T-helper 1 cell treated with Interleukin-12 subunit alpha and Interleukin-12 subunit beta and Interleukin-4 antibody, amounts not matched to agents 30 ng/mL and 1 ng/mL, for 36 hours (primary cell): ENCODE results near the gene LOX. TPM values are rescaled to one million over a fixed set of nuclear protein-coding genes. Genes with fewer than 3 reads are reported as not detected.

ENCODE experiments used
- intact Hi-C: fragments of 100-400 bp; cut with micrococcal nuclease; formaldehyde crosslinking; loops from one replicate; pipeline ENCODE4 v1.15.1; 2024
- total RNA-seq: library from RNA; stranded (reverse); gene quantifications from 2 replicates; pipeline ENCODE4 v1.2.3, GENCODE V29; 2022

Gene LOX
- total RNA-seq, 1 donor from 2014 or later, result not detected

DNA sequence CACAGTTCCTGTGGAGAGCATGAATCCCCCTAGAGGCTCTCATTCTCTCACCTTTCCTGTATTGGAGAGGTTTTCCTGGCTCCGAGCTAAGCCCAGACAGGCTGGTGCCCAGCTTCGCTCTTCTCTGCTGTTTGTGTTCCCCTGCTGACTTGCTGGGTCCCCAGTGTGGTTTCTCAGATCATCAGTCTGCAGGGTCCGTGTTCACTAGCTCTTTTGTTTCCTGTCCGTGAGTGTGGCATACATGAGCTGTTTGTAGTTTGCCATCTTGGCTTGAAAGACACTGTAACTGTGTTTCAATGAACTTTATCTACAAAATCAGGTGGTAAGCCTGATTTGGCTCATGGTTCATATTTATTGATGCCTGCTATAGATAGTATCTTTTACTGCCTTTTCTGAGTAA, 23.8 kb downstream of the LOX start:
- intact Hi-C loops, result no loop called here

- intact Hi-C loops, result no loop called here
Measured at GRCh38 chr5:122053181-122054109, 24.6 kb downstream of the LOX start.

- intact Hi-C loops, result no loop called here
Measured at GRCh38 chr5:122051569-122051968, 26.5 kb downstream of the LOX start.

DNA sequence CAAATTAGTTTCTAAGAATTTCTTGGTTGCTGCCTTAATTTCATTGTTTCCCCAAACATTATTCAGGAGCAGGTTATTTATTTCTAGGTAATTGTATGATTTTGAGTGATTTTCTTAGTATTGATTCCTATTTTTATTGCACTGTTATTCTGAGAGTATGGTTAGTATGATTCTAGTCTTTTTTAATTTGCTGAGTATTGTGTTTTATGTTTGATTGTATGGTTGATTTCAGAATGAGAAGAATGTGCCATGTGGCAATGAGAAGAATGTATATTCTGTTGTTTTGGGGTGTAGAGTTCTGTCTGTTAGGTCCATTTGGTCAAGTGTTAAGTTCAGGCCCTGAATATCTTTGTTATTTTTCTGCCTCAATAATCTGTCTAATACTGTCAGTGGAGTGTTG, 27.1 kb downstream of the LOX start:
- intact Hi-C loops, result no loop called here

GRCh38 chr5:122040636-122041302, 37.3 kb downstream of the LOX start:
- intact Hi-C loops, result no loop called here

- intact Hi-C loops, result no loop called here
Measured at GRCh38 chr5:122036326-122036725, 41.7 kb downstream of the LOX start.

DNA sequence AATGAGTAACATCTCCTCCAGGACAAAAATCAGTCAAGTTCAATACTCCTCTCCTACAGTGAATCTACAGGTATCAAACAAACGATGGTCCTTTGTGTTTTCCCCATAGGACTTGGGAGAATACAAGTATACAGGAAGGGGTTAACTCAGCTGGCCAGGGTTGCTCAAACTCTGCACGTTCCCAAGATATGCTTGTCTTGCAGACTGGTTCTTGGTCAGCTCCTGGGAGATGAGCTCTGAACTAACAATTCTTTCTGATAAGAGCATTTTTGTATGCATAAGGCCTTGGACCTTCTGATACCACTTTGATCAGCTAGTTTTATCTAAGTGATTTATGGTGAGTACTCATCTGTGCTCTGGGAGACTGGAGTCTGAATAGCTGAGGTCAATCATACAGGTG, 42.1 kb downstream of the LOX start:
- intact Hi-C loops, result no loop called here

DNA sequence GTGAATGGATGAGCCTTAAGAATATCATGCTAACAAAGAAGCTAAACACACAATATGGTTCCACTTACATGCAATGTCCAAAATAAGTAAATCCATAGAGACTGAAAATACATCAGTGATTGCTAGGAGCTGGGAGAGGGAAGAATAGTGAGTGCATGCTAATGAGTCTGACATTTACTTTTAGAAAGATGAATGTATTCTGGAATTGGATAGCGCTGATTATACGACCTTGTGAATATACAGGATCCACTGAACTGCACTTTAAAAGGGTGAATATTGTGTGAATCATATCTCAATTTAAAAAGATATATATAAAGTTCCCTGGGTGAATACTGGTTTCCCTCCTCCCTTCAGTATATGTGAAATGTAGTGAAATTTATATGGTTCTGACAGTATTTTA, 46.2 kb downstream of the LOX start:
- intact Hi-C loops, result no loop called here

- intact Hi-C loops, result no loop called here
Measured at GRCh38 chr5:122030251-122030650, 47.8 kb downstream of the LOX start.

DNA sequence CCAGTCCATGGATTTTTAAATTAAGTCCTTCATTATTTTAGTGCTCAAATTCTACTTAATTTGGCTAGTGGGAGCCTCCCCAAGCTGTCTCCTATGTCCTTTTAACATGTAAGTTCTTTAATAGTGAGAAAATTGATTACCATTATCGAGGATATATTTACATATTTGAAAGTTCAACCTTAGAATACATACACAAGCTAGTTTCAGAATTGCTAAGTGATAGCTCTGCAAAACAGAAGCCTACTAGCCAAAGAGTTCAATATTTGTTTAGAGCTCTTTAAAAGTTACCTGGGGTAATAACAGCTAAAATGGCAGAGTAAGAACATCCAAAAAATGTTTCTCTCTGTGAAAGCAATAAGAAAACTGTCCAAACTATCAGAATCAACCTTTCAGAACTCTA, 48.2 kb downstream of the LOX start:
- intact Hi-C loops, result no loop called here

- intact Hi-C loops, result no loop called here
Measured at GRCh38 chr5:122022966-122023365, 55.1 kb downstream of the LOX start.

- intact Hi-C loops, result loop anchor here (2.0 kb wide), 1 partner anchor 57 kb away; no protein-coding TSS in a partner anchor
Measured at GRCh38 chr5:122019919-122020590, 58.0 kb downstream of the LOX start.

- intact Hi-C loops, result no loop called here
Measured at GRCh38 chr5:122015471-122015870, 62.6 kb downstream of the LOX start.

- intact Hi-C loops, result no loop called here
Measured at GRCh38 chr5:122014236-122014935, 63.7 kb downstream of the LOX start.

Other genes starting within 250 kb of the LOX start
- not detected in 2 replicates for gene FTMT, start 226.4 kb downstream of the LOX start, total RNA-seq
- 12.6 and 14.3 TPM in 2 replicates for gene SRFBP1, start 116.3 kb downstream of the LOX start, total RNA-seq
- gene ZNF474, start 51.3 kb upstream of the LOX start, total RNA-seq, result 0.25 TPM in 1 of 2 replicates, not detected in the other
- not detected in 2 replicates for gene SNCAIP, start 234.0 kb upstream of the LOX start, total RNA-seq